ENCODE results near the gene PKD2.
"Not testable (repeated sequence)": the region's sequence is repeated elsewhere in the genome, so short reads cannot be mapped to it uniquely, and the experiment has no call there.

PKD2 gene

GRCh38 chr4:88078579-88078978 is 71.1 kb downstream of the PKD2 start:
- DNase-seq: no peak

- DNase-seq: no peak
Observed at GRCh38 chr4:88080626-88081025, 73.2 kb downstream of the PKD2 start.

- no peak for DNase-seq
Observed at GRCh38 chr4:88087004-88087403, 79.6 kb downstream of the PKD2 start.

- no peak for DNase-seq
Observed at GRCh38 chr4:88090898-88091297, 83.5 kb downstream of the PKD2 start.

- no peak for DNase-seq
Observed at GRCh38 chr4:88091378-88091777, 83.9 kb downstream of the PKD2 start.

- no peak for DNase-seq
Observed at GRCh38 chr4:88093874-88094273, 86.4 kb downstream of the PKD2 start.

GRCh38 chr4:88097301-88097700 is 89.9 kb downstream of the PKD2 start:
- DNase-seq: no peak

- no peak for DNase-seq
Observed at GRCh38 chr4:88097781-88098180, 90.3 kb downstream of the PKD2 start.

- no peak for DNase-seq
Observed at GRCh38 chr4:88098993-88099752, 91.7 kb downstream of the PKD2 start.

- no peak for DNase-seq
Observed at GRCh38 chr4:88101165-88101564, 93.7 kb downstream of the PKD2 start.

- no peak for DNase-seq
Observed at GRCh38 chr4:88102026-88102425, 94.6 kb downstream of the PKD2 start.

- no peak for DNase-seq
Observed at GRCh38 chr4:88104902-88105610, 97.6 kb downstream of the PKD2 start.

- no peak for DNase-seq
Observed at GRCh38 chr4:88106205-88106604, 98.8 kb downstream of the PKD2 start.

- DNase-seq: no peak
Observed at GRCh38 chr4:88107406-88108107, 100.1 kb downstream of the PKD2 start.

GRCh38 chr4:88108108-88108465 is 100.7 kb downstream of the PKD2 start:
- not testable (repeated sequence) for DNase-seq

- no peak for DNase-seq
Observed at GRCh38 chr4:88108747-88109122, 101.3 kb downstream of the PKD2 start.

GRCh38 chr4:88109123-88109881 is 101.9 kb downstream of the PKD2 start:
- no peak for DNase-seq

GRCh38 chr4:88110826-88111225 is 103.4 kb downstream of the PKD2 start:
- DNase-seq: no peak

- DNase-seq: no peak
Observed at GRCh38 chr4:88112856-88113255, 105.4 kb downstream of the PKD2 start.

- DNase-seq: no peak
Observed at GRCh38 chr4:88115587-88115986, 108.2 kb downstream of the PKD2 start.

- DNase-seq: no peak
Observed at GRCh38 chr4:88119943-88120342, 112.5 kb downstream of the PKD2 start.

GRCh38 chr4:88122260-88122659 is 114.8 kb downstream of the PKD2 start:
- not testable (repeated sequence) for DNase-seq

All from NCI-H1105 treated with DMSO at 0.1 percent for 48 hours (cell line).